Astrocyte (in vitro differentiated cells and primary cell): ENCODE data around the gene INTS6.

ENCODE experiments used
- EZH2 ChIP-seq: IDR thresholded peaks from 2 replicates; pipeline ENCODE4 v1.6.1; 2012; ENCODE audit warnings: mild to moderate bottlenecking, low read length, inconsistent platforms; ENCODE audit not compliant: insufficient read depth
- TF ChIP-seq, protein P1 (sequence below): IDR thresholded peaks from 2 replicates; pipeline ENCODE4 v1.5.1; 2011; ENCODE audit warnings: low read depth, mild to moderate bottlenecking, inconsistent platforms, low read length, moderate library complexity; ENCODE audit not compliant: insufficient read depth

DNA sequence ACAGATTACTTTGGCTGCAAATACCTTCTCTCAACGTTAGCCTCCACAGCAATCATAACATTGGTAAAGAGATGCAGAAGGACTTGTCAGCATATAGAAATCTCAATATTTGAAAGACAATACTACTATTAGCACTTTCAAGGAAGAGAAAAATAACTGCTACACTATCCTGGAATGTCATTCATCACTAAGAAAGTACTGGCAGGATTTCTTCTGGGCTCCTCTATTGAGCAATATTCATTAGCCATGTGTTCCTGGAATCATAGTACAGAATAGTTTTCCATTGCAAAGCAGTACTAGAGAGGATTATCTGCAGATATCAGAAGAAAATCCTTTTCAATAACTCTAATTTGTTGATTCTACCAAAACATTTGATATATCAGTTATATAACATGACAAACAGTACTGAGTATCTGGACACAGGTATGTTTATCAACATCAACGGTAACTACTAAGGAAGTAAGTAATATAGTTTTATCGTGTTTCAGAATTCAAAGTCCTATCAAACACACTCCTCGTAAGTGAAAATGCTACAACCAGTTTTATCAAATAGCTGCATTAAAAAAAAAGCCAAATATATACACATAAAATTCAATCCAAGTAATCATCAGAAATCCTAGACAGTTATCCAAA, 27.3 kb downstream of the INTS6 start:
- TF ChIP-seq, protein P1, sequence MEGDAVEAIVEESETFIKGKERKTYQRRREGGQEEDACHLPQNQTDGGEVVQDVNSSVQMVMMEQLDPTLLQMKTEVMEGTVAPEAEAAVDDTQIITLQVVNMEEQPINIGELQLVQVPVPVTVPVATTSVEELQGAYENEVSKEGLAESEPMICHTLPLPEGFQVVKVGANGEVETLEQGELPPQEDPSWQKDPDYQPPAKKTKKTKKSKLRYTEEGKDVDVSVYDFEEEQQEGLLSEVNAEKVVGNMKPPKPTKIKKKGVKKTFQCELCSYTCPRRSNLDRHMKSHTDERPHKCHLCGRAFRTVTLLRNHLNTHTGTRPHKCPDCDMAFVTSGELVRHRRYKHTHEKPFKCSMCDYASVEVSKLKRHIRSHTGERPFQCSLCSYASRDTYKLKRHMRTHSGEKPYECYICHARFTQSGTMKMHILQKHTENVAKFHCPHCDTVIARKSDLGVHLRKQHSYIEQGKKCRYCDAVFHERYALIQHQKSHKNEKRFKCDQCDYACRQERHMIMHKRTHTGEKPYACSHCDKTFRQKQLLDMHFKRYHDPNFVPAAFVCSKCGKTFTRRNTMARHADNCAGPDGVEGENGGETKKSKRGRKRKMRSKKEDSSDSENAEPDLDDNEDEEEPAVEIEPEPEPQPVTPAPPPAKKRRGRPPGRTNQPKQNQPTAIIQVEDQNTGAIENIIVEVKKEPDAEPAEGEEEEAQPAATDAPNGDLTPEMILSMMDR, result no peak
- TF ChIP-seq EZH2, result no peak
